GM19238 (cell line): Measurements from ENCODE around the gene PRDM2.
A peak's percentile ranks its signal among the peaks of the same experiment; 100 is the strongest.
"Not testable (repeated sequence)": the region's sequence is repeated elsewhere in the genome, so short reads cannot be mapped to it uniquely, and the experiment has no call there.

Source experiments
- DNase-seq: peaks from one replicate; pipeline ENCODE4 v3.0.0; 2011; ENCODE audit warnings: low spot score; ENCODE audit not compliant: insufficient read length

Gene PRDM2

DNA sequence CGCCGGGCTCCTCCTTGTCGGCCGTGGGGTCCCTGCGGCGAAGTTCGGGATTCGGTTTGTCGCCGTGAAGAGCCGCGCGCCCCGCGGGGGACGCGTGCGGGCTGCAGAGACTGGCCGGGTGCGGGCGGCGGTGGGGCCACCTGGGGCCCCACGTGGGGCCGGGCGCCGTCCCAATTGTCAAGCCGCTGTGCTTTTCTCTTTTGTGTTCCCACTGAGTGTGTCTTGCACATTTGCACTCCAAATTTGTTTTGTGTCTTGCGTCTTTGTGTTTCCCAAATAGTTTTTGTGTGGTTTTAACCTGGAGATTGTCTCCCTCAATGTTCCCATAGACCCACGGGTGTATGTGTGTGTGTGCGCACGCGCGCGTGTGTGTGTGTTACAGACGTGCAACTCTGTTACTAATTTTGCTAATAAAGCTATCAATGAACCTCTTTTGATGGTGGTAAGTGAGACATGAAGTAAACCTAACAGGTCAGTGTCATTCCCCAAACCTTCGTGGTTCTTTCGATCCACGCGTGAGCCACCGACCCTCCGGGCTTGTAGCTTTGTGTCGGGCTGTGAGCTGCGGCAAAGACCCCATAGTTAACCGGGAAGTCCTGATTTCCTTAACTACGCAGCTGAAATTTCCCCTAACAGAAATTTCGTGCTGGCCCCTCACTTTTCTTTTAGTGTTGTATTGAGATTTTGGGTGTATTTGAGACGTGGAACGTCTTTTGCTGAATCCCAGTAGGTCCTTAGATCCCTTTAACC is 708 bp downstream of the PRDM2 start:
- peak; percentile 61 for DNase-seq

DNA sequence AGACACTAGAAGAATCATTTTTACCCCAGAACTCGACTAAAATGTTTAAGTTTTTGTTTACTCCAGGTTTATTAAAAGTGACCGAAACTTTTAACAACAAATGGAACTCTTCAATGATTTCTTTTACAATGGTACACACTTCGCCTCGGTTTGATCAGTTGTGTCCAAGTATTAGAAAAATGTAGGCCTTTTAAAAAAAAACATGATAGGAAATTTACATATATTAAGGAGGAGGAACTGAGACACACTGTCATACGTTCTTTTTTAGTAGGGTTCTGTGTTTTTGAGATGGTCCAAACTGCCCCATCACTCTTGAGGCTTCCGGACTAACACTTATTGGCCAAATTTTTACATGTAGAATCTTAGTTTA is 1.3 kb downstream of the PRDM2 start:
- no peak for DNase-seq

DNA sequence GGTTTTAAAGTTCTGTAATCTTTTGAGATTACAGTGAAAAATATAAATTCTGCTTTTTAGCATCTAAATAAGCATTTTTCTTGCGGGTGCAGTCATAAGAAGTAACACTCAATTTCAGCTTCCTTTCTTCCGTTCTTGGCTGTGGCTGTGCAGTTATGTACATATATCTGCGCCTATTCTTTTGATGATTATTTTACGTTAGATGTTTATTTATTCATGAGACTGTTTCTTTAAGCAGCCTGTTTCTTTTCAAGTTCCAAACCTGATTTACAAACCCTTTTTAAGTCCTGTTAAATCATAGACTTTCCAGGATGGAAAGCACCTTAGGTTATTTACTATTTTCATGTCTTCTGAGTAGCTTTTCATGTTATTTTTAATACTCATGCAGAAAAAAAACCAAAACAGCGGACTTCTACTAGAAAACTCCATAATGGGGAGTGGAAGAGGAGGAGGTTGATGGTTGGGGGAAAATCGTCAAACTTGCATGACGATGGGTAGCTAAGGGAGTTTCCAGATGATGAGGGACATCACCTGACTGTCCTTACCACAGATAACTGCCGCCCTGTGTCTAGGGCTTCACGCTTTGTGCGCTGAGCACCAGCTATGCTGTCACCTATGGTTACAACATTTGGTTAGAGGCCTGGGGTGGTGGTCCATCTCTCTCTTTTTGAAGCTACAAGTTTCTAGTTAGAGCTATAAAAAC is 2.6 kb downstream of the PRDM2 start:
- DNase-seq = peak; percentile 58

DNA sequence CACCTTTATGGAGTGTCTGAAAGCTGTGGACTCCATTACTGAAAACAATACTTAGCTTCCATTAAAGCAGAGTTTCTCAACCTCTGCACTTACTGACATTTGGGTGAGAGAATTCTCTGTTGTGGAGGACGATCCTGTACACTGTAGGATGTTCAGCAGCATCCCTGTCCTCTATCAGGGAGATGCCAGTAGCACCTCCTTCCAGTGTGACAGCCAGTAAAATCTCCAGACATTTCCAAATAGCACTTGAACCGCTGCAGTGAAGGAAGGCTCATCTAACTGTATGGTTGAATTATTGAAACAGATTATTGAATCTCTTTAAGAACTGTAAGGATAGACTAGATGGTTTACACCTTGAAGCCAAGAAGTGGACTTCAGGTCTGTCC is 3.1 kb downstream of the PRDM2 start:
- no peak for DNase-seq

DNA sequence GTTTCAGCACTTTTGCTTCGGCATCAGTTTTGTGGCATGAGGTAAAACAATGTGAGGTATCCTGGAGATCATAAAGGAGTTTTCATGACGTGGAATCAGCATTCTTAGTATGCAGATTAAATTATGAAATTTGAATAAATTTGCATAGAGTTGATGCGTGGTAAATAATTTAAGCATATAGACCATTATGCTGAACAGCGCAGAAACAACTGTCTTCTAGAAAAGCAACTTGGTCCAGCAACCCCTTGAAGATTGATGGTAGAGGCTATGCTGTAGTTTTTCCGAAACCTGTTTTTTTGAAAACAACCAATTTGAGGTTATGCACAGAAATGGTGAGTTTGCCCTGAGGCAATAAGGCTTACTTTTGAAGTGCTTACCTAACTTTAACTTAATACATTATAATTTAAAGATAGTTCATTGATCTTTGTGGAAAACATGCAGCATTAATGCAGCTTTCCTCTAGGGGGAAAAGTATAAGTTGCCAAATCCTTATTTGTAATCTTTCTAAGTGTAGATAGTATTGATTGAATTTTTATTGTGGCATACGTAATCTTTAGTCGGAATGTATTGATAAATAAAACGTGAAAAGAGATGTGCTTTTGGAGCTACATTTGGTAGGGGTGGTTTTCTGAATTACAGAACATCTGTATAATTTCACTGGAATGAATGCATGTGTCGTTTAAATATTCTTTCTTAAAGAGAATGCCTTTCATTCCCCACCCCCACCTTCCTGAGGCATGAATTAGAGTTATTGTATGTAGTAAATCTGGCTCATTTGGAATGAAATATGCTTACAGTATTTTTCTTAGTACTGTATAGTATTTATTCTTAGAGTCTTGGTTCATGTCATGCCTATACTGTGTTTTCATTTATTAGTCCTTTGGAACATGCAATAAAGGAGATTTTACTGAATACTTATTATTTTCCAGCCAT is 3.8 kb downstream of the PRDM2 start:
- no peak for DNase-seq

DNA sequence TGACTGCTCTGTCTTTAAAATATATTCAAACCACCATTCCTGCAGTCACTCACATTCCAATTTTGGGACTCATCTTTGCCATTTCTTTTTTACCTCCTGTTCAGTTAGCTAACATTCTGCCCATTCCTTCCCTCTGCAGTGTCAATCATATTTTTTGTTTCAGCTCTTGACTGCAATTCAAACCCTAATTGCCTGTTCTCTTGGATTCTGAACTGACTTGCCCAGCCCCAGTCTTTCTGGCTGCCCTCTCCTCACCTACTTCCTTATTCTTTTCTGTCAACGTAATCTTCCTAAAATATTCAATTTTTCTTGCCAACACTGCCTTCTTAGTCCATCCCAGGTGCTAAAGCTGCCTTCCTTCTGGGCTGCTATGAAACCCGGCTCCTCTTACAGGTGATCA is 6.1 kb downstream of the PRDM2 start:
- no peak for DNase-seq

DNA sequence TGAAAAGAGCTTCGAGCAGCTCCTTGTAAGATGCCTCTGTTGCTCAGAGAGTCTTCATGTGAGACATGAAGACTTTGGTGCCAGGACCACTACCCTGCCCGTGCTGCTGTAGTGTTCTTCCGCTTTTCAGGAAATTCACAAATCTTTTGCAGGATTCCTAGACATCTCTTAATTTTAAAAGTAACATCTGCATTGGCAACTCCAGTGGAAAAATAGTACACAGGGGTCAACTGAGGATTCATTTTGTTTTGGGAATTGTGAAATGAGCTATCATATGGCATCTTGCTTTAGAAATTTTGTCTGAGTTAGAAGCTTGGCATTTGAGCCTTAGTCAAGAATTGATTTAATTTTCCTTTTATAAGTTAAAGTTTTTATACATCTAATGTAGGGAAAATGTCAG is 7.2 kb downstream of the PRDM2 start:
- DNase-seq = no peak

DNA sequence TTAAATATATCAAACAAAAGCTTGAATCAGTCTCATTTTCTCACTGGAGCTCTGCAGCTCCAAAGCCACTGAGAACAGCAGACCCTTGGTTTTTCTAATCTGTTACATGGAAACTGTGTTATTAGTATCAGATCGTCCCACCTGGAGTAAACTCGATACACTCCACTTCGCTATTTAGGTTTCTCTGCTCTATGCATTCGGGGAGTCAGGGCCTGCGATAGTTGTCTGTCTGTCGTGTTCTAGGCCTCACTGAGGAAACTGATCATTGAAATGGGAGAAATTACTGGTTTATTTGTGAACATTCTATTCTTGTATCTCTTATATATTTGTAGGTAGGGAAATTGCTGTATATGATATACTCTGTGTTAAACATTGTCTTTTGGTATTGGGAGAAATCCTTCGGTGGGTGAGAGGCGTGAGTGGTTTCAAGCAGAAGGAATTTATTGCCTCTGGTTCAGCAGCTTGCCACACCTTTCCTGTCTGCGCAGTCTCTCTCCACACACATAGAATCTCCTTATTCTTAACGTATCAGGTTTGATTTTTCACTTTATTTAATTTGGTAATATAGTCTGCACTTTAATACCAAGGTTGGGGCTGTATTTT is 8.5 kb downstream of the PRDM2 start:
- no peak for DNase-seq

DNA sequence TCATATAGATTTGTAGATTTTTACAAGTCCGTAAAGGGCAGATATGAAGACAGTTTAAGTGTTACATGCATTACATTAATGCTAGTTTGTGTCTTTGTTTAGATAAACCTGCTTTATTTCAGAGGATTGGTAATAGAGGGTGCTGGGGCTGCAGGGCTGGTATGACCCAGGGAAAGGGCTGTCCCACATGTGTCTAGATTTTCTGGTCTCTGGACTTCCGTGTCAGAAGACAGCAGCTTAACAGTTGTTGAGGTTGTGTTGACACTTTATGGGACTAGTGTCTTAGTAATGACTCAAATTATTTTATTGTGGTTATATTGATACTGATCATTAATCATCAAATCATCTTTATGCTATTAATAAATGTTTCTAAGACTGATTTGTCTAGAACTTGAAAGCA is 10.1 kb downstream of the PRDM2 start:
- DNase-seq = no peak

DNA sequence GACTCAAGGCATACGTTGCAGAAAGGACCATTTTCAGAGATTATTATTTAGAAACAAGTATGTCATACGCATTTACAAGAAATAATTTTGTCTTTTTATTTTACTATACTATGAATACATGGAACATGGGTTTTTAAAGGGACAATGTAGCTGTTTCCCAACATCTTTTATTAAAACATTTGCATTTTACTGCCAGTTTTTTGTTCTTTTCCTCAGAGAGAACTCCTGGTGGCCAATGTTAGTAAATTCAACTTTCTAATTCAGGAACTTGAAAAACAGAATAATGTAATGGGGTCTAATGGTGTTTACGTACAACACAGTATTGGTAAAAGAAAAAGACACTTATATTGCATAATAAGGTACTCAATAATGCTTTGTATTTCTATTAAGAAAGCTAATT is 14.9 kb downstream of the PRDM2 start:
- DNase-seq = no peak

DNA sequence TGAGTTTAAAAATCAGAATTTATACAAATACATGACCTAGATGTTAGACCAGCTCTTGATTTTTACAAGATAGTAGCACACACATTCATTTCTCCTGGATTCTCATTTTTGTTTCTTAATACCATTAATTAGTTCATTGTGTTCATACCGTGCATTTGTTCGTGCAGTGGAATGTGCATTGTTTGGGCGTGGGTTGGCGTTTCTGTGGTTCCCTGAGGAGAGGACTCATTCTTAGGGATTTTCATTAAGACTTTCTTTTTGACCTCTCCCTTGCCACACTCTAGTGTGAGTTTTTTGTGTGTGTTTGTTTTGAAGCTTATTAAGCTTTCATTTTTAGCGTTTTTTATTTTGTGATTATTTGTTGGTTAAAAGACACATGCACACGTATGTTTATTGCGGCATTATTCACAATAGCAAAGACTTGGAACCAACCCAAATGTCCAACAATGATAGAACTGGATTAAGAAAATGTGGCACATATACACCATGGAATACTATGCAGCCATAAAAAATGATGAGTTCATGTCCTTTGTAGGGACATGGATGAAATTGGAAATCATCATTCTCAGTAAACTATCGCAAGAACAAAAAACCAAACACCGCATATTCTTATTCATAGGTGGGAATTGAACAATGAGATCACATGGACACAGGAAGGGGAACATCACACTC is 15.8 kb downstream of the PRDM2 start:
- not testable (repeated sequence) for DNase-seq

DNA sequence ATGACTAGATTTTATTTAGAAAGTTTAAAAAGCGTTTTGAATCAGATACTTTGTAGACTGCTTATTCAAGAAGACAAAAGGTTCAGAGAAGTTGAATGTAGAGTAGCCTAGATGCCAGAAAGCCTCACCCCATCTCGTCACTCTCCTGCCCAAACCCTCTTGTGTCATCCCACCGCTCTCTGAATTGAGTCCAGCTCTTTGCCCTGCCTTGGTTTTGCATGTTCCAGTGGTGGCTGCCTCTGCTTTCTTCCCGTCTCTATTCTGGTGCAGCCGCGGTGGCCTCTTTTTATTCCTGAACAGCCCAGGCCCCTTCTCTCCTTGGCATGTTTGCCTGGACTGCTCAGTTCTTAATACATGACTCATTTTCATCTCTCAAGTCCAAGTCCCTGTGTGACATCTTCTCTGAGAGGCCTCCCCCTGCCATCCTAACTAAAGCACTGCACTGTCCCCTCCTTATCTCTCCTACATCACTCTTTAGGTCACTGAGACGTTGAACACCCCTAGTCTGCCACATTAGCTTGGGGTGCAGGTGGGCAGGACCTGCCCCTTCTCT is 22.9 kb downstream of the PRDM2 start:
- no peak for DNase-seq

DNA sequence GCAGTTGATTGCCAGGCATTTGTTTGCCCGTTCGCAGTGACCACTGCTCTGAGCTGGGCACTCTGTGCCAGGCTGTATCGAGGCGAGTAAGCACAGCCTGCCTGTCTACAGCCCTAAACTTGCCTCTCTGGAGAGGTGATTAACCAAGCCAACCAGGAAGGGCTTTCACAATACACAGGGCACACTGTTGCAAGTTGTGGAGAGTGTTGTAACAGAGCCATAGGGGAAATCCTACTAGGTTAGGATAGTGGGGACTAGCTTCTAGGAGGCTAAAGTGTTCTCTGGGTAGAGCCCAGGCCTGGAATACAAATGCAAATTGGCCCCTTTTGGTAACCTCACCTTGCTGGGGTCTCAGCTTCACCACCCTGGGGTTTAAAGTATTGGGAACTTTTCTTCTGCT is 23.8 kb downstream of the PRDM2 start:
- no peak for DNase-seq

DNA sequence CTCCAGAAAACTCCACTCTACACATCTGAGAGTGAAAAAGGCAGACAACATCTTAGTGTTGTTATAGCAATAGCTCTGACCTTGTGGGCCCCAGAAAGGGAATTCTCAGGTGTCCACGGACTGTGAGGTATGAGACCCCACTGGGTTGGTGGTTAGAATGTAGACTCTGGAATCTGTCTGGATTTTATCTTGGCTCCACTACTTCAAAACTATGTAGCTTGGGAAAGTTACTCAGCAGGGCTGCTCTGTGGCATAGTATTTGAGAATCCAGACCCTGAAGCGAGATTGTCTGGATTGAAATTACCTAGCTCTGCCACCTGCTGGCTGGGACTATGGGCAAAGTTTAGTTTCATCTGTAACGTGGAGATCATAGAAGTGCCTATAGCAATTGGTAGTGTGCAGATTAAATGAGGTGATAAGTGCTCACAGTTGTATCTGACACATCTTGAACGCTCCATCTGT is 25.8 kb downstream of the PRDM2 start:
- DNase-seq = no peak

DNA sequence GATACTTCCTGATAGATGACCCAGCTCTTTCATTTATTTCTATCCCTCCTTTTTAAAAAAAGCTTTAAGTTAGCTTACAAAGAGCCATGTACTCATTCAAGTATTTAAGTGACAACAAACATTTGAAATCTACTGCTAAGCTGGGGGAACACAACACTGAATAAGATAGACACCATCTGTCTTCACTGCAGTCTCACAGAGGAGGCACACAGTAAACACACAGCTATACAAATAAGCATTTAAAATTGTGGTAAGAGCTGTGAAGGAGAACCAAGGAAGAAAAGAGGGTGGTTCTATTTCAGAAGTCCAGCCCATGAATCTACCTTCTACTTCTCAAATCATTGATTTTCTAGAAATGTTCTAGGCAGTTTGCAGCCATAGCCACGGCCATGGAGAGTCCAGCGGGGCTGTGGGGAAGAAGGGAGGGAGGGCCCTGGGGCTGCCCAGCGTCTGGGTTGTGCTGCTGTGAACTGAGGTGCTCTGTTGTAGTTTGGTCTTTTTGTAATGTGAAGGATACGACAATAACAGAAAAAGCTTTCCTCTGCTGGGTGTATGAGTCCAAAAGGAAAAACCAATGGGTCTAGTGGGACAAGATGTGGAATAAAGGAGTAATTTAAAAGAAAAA is 28.2 kb downstream of the PRDM2 start:
- DNase-seq = no peak

DNA sequence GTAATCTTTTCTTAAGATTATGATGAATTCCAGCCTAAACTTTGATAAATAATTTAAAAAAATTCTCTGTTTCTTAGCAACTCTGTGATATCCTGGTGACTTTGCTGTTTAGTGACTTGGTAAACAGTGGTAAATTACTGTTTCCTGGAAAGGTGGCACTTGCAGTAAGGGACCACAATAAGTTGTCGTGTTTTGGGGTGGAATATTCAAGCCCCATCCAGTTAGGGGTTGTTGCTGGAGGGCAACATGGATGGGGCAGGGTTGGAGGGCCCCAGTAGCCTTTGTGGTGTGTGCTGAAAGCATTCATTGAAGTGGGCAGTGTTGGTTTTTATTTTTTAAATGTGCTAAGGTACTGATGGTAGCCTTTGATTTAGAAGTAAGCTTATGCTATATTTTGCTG is 30.3 kb downstream of the PRDM2 start:
- DNase-seq = no peak

DNA sequence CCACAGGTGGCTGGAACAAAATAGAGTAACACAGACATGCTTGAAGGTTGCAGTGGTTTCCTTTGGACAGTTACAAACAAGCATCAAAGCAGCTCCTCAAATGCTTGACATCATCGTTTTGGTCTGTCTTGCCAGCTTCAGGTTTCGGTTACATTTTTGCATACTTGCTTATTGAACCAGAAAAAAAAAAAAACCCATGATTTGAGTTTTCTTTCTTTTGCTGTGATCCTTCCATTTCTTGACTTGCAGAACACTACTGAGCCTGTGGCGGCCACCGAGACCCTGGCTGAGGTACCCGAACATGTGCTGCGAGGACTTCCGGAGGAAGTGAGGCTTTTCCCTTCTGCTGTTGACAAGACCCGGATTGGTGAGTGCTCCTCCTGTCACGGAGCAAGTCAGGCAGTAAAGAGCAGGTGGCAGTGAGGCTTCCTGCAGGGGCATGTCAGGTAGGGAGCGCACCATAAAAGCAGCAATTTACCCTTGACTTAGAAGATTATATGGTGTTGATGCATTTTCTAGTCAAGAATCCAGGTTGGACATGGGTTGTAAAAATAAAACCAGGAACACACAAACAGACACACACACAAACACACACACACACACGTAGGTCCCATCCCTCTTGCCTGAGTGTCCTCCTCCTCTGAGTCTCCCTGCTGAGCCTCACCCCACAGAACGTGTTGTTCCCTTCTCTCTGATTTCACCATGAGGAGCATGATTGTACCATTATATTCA is 30.9 kb downstream of the PRDM2 start:
- DNase-seq = peak; percentile 72

DNA sequence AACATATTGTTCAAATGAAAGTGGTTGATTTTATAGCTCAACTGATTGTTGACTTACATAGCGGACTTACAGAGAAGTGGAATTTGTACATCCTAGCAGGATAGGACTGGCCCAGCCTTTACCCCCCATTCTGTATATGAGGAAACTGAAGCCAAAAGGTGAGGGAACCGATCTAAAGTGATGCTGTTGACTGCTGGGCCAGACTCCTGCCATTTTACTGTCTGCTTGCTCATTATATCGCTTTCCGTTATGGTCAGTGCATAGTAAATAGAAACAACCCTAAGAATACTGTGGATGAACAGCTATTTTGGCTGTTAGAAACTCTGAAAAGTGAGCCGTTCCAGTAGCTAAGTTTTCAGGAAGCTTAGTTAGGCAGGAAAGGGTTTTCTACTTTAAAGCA is 31.9 kb downstream of the PRDM2 start:
- no peak for DNase-seq

DNA sequence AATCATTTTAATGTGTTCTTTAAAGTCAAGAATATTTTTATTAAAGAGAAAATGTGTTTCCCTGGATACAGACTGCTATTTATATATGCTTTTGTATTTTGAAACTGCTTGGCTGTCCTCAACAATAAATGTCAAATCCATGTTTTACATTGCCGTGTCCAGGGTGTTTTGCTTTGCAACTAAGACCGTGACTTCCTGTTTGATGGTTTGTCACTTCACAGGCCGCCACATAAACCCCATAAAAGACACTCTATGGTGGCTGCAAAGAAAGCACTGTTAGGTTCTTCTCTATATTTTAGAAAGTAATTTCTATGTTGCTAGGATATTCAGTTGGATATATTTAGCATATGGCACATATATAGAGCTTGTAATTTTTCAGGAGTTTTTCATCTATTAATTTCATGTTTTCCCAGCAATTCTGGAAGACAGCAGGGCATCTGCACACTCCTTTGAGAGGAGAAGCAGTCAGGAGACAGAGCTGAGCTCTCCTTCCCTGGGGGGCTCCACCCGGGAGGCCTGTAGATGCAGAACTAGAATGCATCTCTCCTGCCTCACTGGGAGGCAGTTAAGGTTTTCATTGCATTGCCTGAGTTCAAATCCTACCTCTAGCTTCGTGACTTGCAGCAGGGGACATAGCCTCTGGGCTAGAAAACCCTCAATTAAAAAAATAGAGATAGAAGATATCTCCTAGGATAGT is 33.1 kb downstream of the PRDM2 start:
- no peak for DNase-seq
